GM18907 (cell line): ENCODE measurements around the gene JAKMIP2.
"Not testable (repeated sequence)": the region's sequence is repeated elsewhere in the genome, so short reads cannot be mapped to it uniquely, and the experiment has no call there.

Source experiments
- ATAC-seq: cut with Tn5 transposase; IDR thresholded peaks from one replicate; pipeline ENCODE4 v1.9.1; 2021; ENCODE audit warnings: mild to moderate bottlenecking, moderate library complexity; ENCODE audit not compliant: unreplicated experiment

JAKMIP2 gene

GRCh38 chr5:147617711-147618350 is 164.7 kb downstream of the JAKMIP2 start:
- no peak for ATAC-seq

- no peak for ATAC-seq
Measured at GRCh38 chr5:147617191-147617606, 165.3 kb downstream of the JAKMIP2 start.

- ATAC-seq: no peak
Measured at GRCh38 chr5:147616421-147616820, 166.1 kb downstream of the JAKMIP2 start.

GRCh38 chr5:147613359-147613758 is 169.2 kb downstream of the JAKMIP2 start:
- ATAC-seq: no peak

GRCh38 chr5:147611483-147611882 is 171.0 kb downstream of the JAKMIP2 start:
- ATAC-seq: no peak

- no peak for ATAC-seq
Measured at GRCh38 chr5:147610798-147611197, 171.7 kb downstream of the JAKMIP2 start.

- peak; percentile 59 for ATAC-seq
Measured at GRCh38 chr5:147601652-147602051, 180.9 kb downstream of the JAKMIP2 start.

GRCh38 chr5:147591120-147591519 is 191.4 kb downstream of the JAKMIP2 start:
- ATAC-seq: no peak

- no peak for ATAC-seq
Measured at GRCh38 chr5:147590096-147590495, 192.4 kb downstream of the JAKMIP2 start.

- ATAC-seq: no peak
Measured at GRCh38 chr5:147586832-147587231, 195.7 kb downstream of the JAKMIP2 start.

- no peak for ATAC-seq
Measured at GRCh38 chr5:147586221-147586620, 196.3 kb downstream of the JAKMIP2 start.

- ATAC-seq: not testable (repeated sequence)
Measured at GRCh38 chr5:147582272-147582671, 200.3 kb downstream of the JAKMIP2 start.

- not testable (repeated sequence) for ATAC-seq
Measured at GRCh38 chr5:147580418-147580817, 202.1 kb downstream of the JAKMIP2 start.

- ATAC-seq: no peak
Measured at GRCh38 chr5:147578228-147579024, 204.1 kb downstream of the JAKMIP2 start.

GRCh38 chr5:147576646-147577535 is 205.6 kb downstream of the JAKMIP2 start:
- peak; percentile 77 for ATAC-seq

- ATAC-seq: no peak
Measured at GRCh38 chr5:147575598-147575997, 206.9 kb downstream of the JAKMIP2 start.

- no peak for ATAC-seq
Measured at GRCh38 chr5:147573211-147573610, 209.3 kb downstream of the JAKMIP2 start.

GRCh38 chr5:147568710-147569406 is 213.7 kb downstream of the JAKMIP2 start:
- no peak for ATAC-seq

GRCh38 chr5:147567917-147568598 is 214.5 kb downstream of the JAKMIP2 start:
- no peak for ATAC-seq

- no peak for ATAC-seq
Measured at GRCh38 chr5:147565524-147565923, 217.0 kb downstream of the JAKMIP2 start.
